GM12878 (cell line): ENCODE measurements around the gene ITPR2. TPM values are rescaled to one million over a fixed set of nuclear protein-coding genes. Genes with fewer than 3 reads are reported as not detected.

Experiments used
- ATAC-seq: fragments of 200-7000 bp; cut with Tn5 transposase; 3 replicates; pipeline ENCODE4 v1.9.1; 2020; ENCODE audit warnings: mild to moderate bottlenecking, moderate library complexity
- BruUV-seq: library from RNA; stranded (reverse); fragments of 400-500 nt; replicated peaks from 2 replicates; lab custom pipeline; 2021; lab: Mats Ljungman, UMichigan
- CTCF ChIA-PET: fragments of 300-600 bp; sonication (Branson Sonifier 250); formaldehyde crosslinking; extraction: SDS; loops from one replicate; lab custom pipeline; 2021; ENCODE audit warnings: inconsistent platforms; lab: Yijun Ruan, JAX
- POLR2A ChIA-PET: fragments of 350-600 bp; formaldehyde crosslinking; extraction: SDS; loops from one replicate; lab custom pipeline; 2021; ENCODE audit warnings: inconsistent platforms; lab: Charles Lee
- RAD21 ChIA-PET: fragments of 300-600 bp; sonication (Branson Sonifier 250); formaldehyde crosslinking; loops from one replicate; lab custom pipeline; 2023; ENCODE audit warnings: antibody characterized with exemption; ENCODE audit not compliant: unreplicated experiment; lab: Charles Lee
- SMC1A ChIA-PET: fragments of 300-600 bp; sonication (Branson Sonifier 250); formaldehyde crosslinking; loops from one replicate; lab custom pipeline; 2023; ENCODE audit not compliant: unreplicated experiment, uncharacterized antibody; lab: Charles Lee
- DNase-seq: peaks from one replicate; pipeline ENCODE4 v3.0.0-alpha.2; 2011; ENCODE audit warnings: low read depth, low spot score
- FAIRE-seq: peaks from 3 replicates; lab custom pipeline; 2011; peaks lifted over from hg19 to GRCh38; lab: Jason Lieb, UNC
- H2AFZ ChIP-seq: 2 replicates; pipeline ENCODE4 v1.6.0; 2011; ENCODE audit warnings: low read depth, low read length, control low read depth; ENCODE audit not compliant: control insufficient read depth
- H3K27ac ChIP-seq: 2 replicates; pipeline ENCODE4 v1.5.1; 2011; ENCODE audit warnings: control low read depth; ENCODE audit not compliant: control insufficient read depth, insufficient read depth
- H3K27me3 ChIP-seq, 2 experiments: replicated peaks in 1 of 2; 2 replicates each; pipeline versions ENCODE4 v1.6.0 to v1.6.1; 2011; ENCODE audit warnings: low read length in 1 of 2; ENCODE audit not compliant: control insufficient read depth in 2 of 2, insufficient read depth in 2 of 2
- H3K36me3 ChIP-seq, 2 experiments: 2 replicates each; pipeline ENCODE4 v1.5.1; 2011; ENCODE audit warnings: low read length in 1 of 2; ENCODE audit not compliant: control insufficient read depth in 2 of 2, insufficient read depth in 2 of 2
- H3K4me1 ChIP-seq: 2 replicates; pipeline ENCODE4 v1.6.1; 2011; ENCODE audit warnings: mild to moderate bottlenecking, low read length, moderate library complexity, mixed read lengths; ENCODE audit not compliant: control insufficient read depth, insufficient read depth
- H3K4me2 ChIP-seq: 2 replicates; pipeline ENCODE4 v1.6.0; 2011; ENCODE audit warnings: control low read depth; ENCODE audit not compliant: control insufficient read depth, insufficient read depth
- H3K4me3 ChIP-seq: fragments of 200-600 bp; sonication (generic); 2 replicates; pipeline ENCODE4 v1.5.1; 2016
- H3K79me2 ChIP-seq: 2 replicates; pipeline ENCODE4 v1.6.0; 2011; ENCODE audit warnings: low read length; ENCODE audit not compliant: control insufficient read depth, insufficient read depth
- H3K9ac ChIP-seq: 2 replicates; pipeline ENCODE4 v1.8.0; 2011; ENCODE audit warnings: low read length, control low read depth, mixed read lengths; ENCODE audit not compliant: control insufficient read depth, insufficient read depth
- H3K9me3 ChIP-seq: replicated peaks from 3 replicates; pipeline ENCODE4 v1.5.1; 2011; ENCODE audit warnings: mild to moderate bottlenecking, low read length; ENCODE audit not compliant: control insufficient read depth, insufficient read depth
- H4K20me1 ChIP-seq: 2 replicates; pipeline ENCODE4 v1.6.0; 2011; ENCODE audit not compliant: control insufficient read depth, insufficient read depth
- CBX3 ChIP-seq: fragments of 200-600 bp; sonication (generic); IDR thresholded peaks from 2 replicates; pipeline ENCODE4 v1.6.1; 2016; ENCODE audit warnings: low read depth, borderline replicate concordance
- E2F8 ChIP-seq: fragments of 450-650 bp; IDR thresholded peaks from 2 replicates; pipeline ENCODE4 v1.6.1; 2018; ENCODE audit warnings: mild to moderate bottlenecking, low read depth, moderate library complexity; ENCODE audit not compliant: partially characterized antibody
- ESRRA ChIP-seq: IDR thresholded peaks from 2 replicates; pipeline ENCODE4 v1.6.1; 2012; ENCODE audit warnings: mild to moderate bottlenecking, low read length, improper control_type of control experiment
- MTA3 ChIP-seq: IDR thresholded peaks from 2 replicates; pipeline ENCODE4 v1.6.1; 2012; ENCODE audit warnings: low read length, inconsistent platforms, borderline replicate concordance
- NFYB ChIP-seq: IDR thresholded peaks from 2 replicates; pipeline ENCODE4 v1.6.1; 2011; ENCODE audit warnings: low read depth, mild to moderate bottlenecking, low read length, improper control_type of control experiment, moderate library complexity; ENCODE audit not compliant: insufficient read depth
- NR2C1 ChIP-seq: fragments of 450-650 bp; IDR thresholded peaks from 2 replicates; pipeline ENCODE4 v1.6.1; 2017; ENCODE audit warnings: antibody characterized with exemption, mild to moderate bottlenecking, moderate library complexity
- PAX5 ChIP-seq: IDR thresholded peaks from 2 replicates; pipeline ENCODE4 v1.6.1; 2011; ENCODE audit warnings: low read depth, low read length, borderline replicate concordance
- POLR2AphosphoS5 ChIP-seq: IDR thresholded peaks from 2 replicates; pipeline ENCODE4 v1.6.1; 2011; ENCODE audit warnings: mild to moderate bottlenecking, low read length, inconsistent platforms
- RELA ChIP-seq: fragments of 450-650 bp; IDR thresholded peaks from 2 replicates; pipeline ENCODE4 v1.8.0; 2014; ENCODE audit warnings: borderline replicate concordance; ENCODE audit not compliant: partially characterized antibody
- REST ChIP-seq: IDR thresholded peaks from 2 replicates; pipeline ENCODE4 v1.6.1; 2012; ENCODE audit warnings: mild to moderate bottlenecking, low read depth, low read length
- SMAD5 ChIP-seq: IDR thresholded peaks from 2 replicates; pipeline ENCODE4 v1.6.1; 2016; ENCODE audit warnings: antibody characterized with exemption, low read depth
- SP1 ChIP-seq: IDR thresholded peaks from one replicate; pipeline ENCODE4 v1.6.1; 2011; ENCODE audit warnings: low read depth, low read length
- STAT3 ChIP-seq: IDR thresholded peaks from 2 replicates; pipeline ENCODE4 v1.6.1; 2011; ENCODE audit warnings: low read depth, low read length, improper control_type of control experiment
- TAF1 ChIP-seq: IDR thresholded peaks from 2 replicates; pipeline ENCODE4 v1.6.1; 2011; ENCODE audit warnings: mild to moderate bottlenecking, low read depth, low read length, borderline replicate concordance
- TCF7 ChIP-seq: IDR thresholded peaks from 2 replicates; pipeline ENCODE4 v1.6.1; 2014; ENCODE audit warnings: antibody characterized with exemption, borderline replicate concordance
- YBX1 ChIP-seq: fragments of 450-650 bp; IDR thresholded peaks from 2 replicates; pipeline ENCODE4 v1.6.1; 2016; ENCODE audit warnings: antibody characterized with exemption
- YY1 ChIP-seq: IDR thresholded peaks from 2 replicates; pipeline ENCODE4 v1.6.1; 2011; ENCODE audit warnings: low read depth, mild to moderate bottlenecking, low read length
- WGBS: methylation state at CpG from one replicate; pipeline ENCODE4 v1.1.6; 2016; ENCODE audit warnings: low lambda C conversion rate; ENCODE audit not compliant: insufficient replicate concordance, insufficient coverage; ENCODE audit errors: missing lambda C conversion rate; 5-methylcytosine and 5-hydroxymethylcytosine counted together
- in situ Hi-C: fragments of 300-500 bp; cut with MboI; formaldehyde crosslinking; loops from 9 replicates; pipeline ENCODE4 v1.14.3; 2018; ENCODE audit warnings: mixed read lengths
- intact Hi-C: fragments of 100-400 bp; cut with micrococcal nuclease; formaldehyde crosslinking; loops from one replicate; pipeline ENCODE4 v1.14.2; 2022; ENCODE audit not compliant: unreplicated experiment
- polyA plus RNA-seq, 11 experiments: library from polyadenylated mRNA; depleted of rRNA in 4 of 11; unstranded in 6 of 11; stranded (reverse) in 5 of 11; fragments of >200 nt; fragmentation: Nextera tagmentation in 4 of 11; fragmentation: Illumina TruSeq in 1 of 11; extraction: Ambion mirVana in 4 of 11; extraction: Trizol in 1 of 11; gene quantifications; 1 replicate in 1 of 11; 2 replicates in 10 of 11; pipeline versions ENCODE4 v1.2.1 to v1.2.3, GENCODE V29; 2011 to 2016; ENCODE audit warnings: inconsistent platforms in 2 of 11, missing spikeins in 2 of 11, low read depth in 1 of 11
- total RNA-seq, 4 experiments: library from RNA; depleted of rRNA in 3 of 4; stranded (reverse); fragments of >200 nt in 3 of 4; fragmentation: Illumina TruSeq in 1 of 4; extraction: Trizol in 1 of 4; gene quantifications; 2 replicates each; pipeline versions ENCODE4 v1.2.1 to v1.2.3, GENCODE V29; 2013 to 2021

Gene ITPR2
- total and polyA plus RNA-seq, 10 of the 15 experiments (the other 5 are each of a cell fraction or from before 2014, with no cell fraction given) = 7.5 to 76.2 (median 47.1) TPM

GRCh38 chr12:26429070-26429691 is 403.8 kb downstream of the ITPR2 start:
- POLR2A ChIA-PET = no interaction called here

More at GRCh38 chr12:26429070-26429691, 403.8 kb downstream of the ITPR2 start:
- Histone ChIP-seq H3K27ac (no peak overlapping the region), H3K9ac (no peak overlapping the region), H3K9me3 (no peaks in the 10 kb centered on the region), H3K79me2 (no peaks in the 10 kb centered on the region), H3K27me3 (no peaks in the 10 kb centered on the region), H3K4me3 (no peak overlapping the region), H2AFZ (no peak overlapping the region), H4K20me1 (no peaks in the 10 kb centered on the region), H3K36me3 (peaks cover 0 to 14% of the 10 kb centered on the region in 2 experiments; a peak in 1 of 4 replicates)
- SMC1A ChIA-PET = interaction anchor here (0.7 to 2.3 kb wide), 6 partner anchors 9 to 311 kb away, joined by 3 to 6 read pairs (median 3); no protein-coding TSS in a partner anchor
- RAD21 ChIA-PET = no interaction called here
- in situ Hi-C loops (no loop called here), intact Hi-C loops (no loop called here)
- DNase-seq = no peak
- no peak for FAIRE-seq
- CTCF ChIA-PET = interaction anchor here (1.0 to 1.6 kb wide), 4 partner anchors 13 to 310 kb away, joined by 3 to 6 read pairs (median 4); no protein-coding TSS in a partner anchor
- TF ChIP-seq CBX3 (no peak), E2F8 (no peak), TAF1 (no peak), NFYB (no peak), SMAD5 (no peak), SP1 (no peak), REST (no peak), ESRRA (no peak), PAX5 (no peak), RELA (no peak), TCF7 (no peak), MTA3 (no peak), NR2C1 (no peak), POLR2AphosphoS5 (no peak), STAT3 (no peak), YBX1 (no peak), YY1 (no peak)
- TF ChIP-seq, all 136 proteins: peak for 0
- no peak overlapping the region for H3K4me2 ChIP-seq
- H3K4me1 ChIP-seq = no peaks in the 10 kb centered on the region
- no TSS peak for BruUV-seq
- 100% methylated on average over 2 of the region's 2 CpGs for WGBS
- no peak for ATAC-seq
